SU-DHL-6 (cell line): ENCODE results near the gene KRT36.

Experiments
- H2AFZ ChIP-seq: fragments of 200-600 bp; sonication (generic); 2 replicates; pipeline ENCODE4 v1.6.1; 2014; ENCODE audit warnings: low read depth, mild to moderate bottlenecking, moderate library complexity, mixed read lengths, antibody characterized with exemption, low read length; ENCODE audit not compliant: severe bottlenecking
- H3F3A ChIP-seq: fragments of 200-600 bp; shearing (Covaris generic); 2 replicates; pipeline ENCODE4 v1.6.0; 2016; ENCODE audit warnings: antibody characterized with exemption, mild to moderate bottlenecking; ENCODE audit not compliant: insufficient read depth
- H3K27ac ChIP-seq: fragments of 200-600 bp; sonication (generic); 2 replicates; pipeline ENCODE4 v1.5.1; 2016; ENCODE audit warnings: low read depth, mild to moderate bottlenecking, low read length, moderate library complexity, mixed read lengths
- H3K27me3 ChIP-seq: fragments of 200-600 bp; sonication (generic), shearing (Covaris generic); 2 replicates; pipeline ENCODE4 v1.6.0; 2014; ENCODE audit warnings: mild to moderate bottlenecking, low read length
- H3K36me3 ChIP-seq: fragments of 200-600 bp; sonication (generic); 2 replicates; pipeline ENCODE4 v1.6.1; 2014; ENCODE audit warnings: mild to moderate bottlenecking, low read length, mixed read lengths
- H3K4me2 ChIP-seq: fragments of 300-600, 200-600 bp; shearing (Covaris generic), sonication (generic); 2 replicates; pipeline ENCODE4 v1.6.0; 2014; ENCODE audit warnings: low read length, low read depth, mild to moderate bottlenecking; ENCODE audit not compliant: poor library complexity, severe bottlenecking
- H3K4me3 ChIP-seq: fragments of 200-600 bp; sonication (generic); 2 replicates; pipeline ENCODE4 v1.5.1; 2014; ENCODE audit warnings: antibody characterized with exemption, low read length, mild to moderate bottlenecking, mixed read lengths; ENCODE audit not compliant: insufficient read depth, poor library complexity, severe bottlenecking
- H3K79me2 ChIP-seq: fragments of 200-600 bp; sonication (generic); 2 replicates; pipeline ENCODE4 v1.6.1; 2014; ENCODE audit warnings: mild to moderate bottlenecking, low read length, moderate library complexity; ENCODE audit not compliant: insufficient read depth
- H3K9ac ChIP-seq: fragments of 200-600 bp; sonication (generic); 2 replicates; pipeline ENCODE4 v1.7.0; 2014; ENCODE audit warnings: mild to moderate bottlenecking, low read length
- H3K9me2 ChIP-seq: fragments of 200-600 bp; sonication (generic); replicated peaks from 2 replicates; pipeline ENCODE4 v1.6.1; 2014; ENCODE audit warnings: low read length; ENCODE audit not compliant: insufficient read depth
- H3K9me3 ChIP-seq: fragments of 200-600 bp; sonication (generic); 2 replicates; pipeline ENCODE4 v1.6.1; 2014; ENCODE audit warnings: low read length, mixed read lengths; ENCODE audit not compliant: insufficient read depth
- H4K20me1 ChIP-seq: fragments of 200-600 bp; sonication (generic); 2 replicates; pipeline ENCODE4 v1.6.1; 2014; ENCODE audit warnings: low read depth, mild to moderate bottlenecking, antibody characterized with exemption, low read length, moderate library complexity, mixed read lengths
- EZH2phosphoT487 ChIP-seq: fragments of 200-600 bp; sonication (generic), shearing (Covaris generic); conservative IDR thresholded peaks from 2 replicates; pipeline ENCODE4 v1.6.1; 2018; ENCODE audit warnings: mild to moderate bottlenecking, antibody characterized with exemption, low read length, moderate library complexity, mixed read lengths
- TF ChIP-seq, protein P1 (sequence below): fragments of 200-600 bp; sonication (generic); IDR thresholded peaks from one replicate; pipeline ENCODE4 v1.5.1; 2017; ENCODE audit warnings: antibody characterized with exemption, mild to moderate bottlenecking, low read length, moderate library complexity; ENCODE audit not compliant: insufficient read depth, poor library complexity, severe bottlenecking

The KRT36 gene

DNA sequence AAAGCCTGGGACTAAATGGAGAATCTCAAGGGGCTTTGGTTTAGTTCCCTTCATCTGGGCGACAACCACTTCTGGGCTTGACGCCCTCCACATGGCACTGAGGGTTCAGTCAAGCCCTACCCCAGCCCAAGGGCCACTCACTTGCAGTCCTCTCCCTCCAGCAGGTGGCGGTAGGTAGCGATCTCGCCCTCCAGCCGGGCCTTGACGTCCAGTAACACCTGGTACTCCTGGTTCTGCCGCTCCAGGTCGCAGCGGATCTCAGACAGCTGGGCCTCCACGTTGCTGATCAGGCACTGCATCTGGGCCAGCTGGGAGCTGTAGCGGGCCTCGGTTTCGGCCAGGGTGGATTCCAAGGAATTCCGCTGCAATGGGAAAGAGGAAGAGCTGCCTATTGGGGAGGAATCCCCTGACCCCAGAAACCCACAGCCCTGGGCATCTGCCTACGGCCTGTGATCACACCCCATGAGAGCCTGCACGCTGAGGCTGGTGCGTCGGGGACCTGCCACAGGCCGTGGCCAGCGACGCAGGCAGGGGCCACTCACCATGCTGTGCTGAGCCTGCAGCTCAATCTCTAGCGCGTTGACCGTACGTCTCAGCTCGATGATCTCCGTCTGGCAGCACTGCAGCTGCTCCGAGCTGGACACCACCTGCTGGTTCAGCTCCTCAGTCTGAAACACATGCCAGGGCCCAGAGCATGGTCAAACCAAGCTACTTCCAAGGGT lies 2.7 kb downstream of the KRT36 start:
- H3F3A ChIP-seq, result no peaks in the 10 kb centered on the region
- no peak overlapping the region for H3K27ac ChIP-seq
- no peak overlapping the region for H3K4me3 ChIP-seq
- H3K9me2 ChIP-seq, result no peaks in the 10 kb centered on the region
- H3K4me2 ChIP-seq, result no peak overlapping the region
- TF ChIP-seq, protein P1, sequence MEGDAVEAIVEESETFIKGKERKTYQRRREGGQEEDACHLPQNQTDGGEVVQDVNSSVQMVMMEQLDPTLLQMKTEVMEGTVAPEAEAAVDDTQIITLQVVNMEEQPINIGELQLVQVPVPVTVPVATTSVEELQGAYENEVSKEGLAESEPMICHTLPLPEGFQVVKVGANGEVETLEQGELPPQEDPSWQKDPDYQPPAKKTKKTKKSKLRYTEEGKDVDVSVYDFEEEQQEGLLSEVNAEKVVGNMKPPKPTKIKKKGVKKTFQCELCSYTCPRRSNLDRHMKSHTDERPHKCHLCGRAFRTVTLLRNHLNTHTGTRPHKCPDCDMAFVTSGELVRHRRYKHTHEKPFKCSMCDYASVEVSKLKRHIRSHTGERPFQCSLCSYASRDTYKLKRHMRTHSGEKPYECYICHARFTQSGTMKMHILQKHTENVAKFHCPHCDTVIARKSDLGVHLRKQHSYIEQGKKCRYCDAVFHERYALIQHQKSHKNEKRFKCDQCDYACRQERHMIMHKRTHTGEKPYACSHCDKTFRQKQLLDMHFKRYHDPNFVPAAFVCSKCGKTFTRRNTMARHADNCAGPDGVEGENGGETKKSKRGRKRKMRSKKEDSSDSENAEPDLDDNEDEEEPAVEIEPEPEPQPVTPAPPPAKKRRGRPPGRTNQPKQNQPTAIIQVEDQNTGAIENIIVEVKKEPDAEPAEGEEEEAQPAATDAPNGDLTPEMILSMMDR, result peak; percentile 45
- TF ChIP-seq EZH2phosphoT487, result no peak
- no peaks in the 10 kb centered on the region for H3K27me3 ChIP-seq
- H3K9me3 ChIP-seq, result no peaks in the 10 kb centered on the region
- no peaks in the 10 kb centered on the region for H4K20me1 ChIP-seq
- H3K79me2 ChIP-seq, result no peaks in the 10 kb centered on the region
- H3K9ac ChIP-seq, result no peak overlapping the region
- no peak overlapping the region for H2AFZ ChIP-seq
- H3K36me3 ChIP-seq, result no peaks in the 10 kb centered on the region

DNA sequence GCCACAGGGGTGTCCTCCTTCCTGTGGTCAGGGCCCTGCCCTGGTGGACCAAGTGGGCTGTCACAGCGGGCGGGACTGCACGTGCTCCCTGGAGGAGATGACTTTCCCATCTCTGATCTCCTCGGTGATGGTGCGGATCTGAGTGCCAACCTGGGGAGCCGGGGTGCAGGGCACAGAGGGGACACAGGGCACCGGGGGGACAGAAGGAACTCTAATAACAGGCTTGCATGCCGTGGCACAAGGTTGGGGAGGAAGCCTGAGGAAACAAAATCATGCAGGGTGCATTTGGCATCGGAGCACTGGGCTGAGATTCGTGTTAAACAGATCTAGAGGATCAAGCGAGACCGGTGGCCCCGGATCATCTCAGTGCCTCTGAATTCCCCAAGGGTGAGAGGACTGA lies 3.4 kb downstream of the KRT36 start:
- Histone ChIP-seq H3K36me3 (no peaks in the 10 kb centered on the region), H4K20me1 (no peaks in the 10 kb centered on the region), H3K4me2 (no peak overlapping the region), H3K9me3 (no peaks in the 10 kb centered on the region), H3K9ac (no peak overlapping the region), H3K9me2 (no peaks in the 10 kb centered on the region), H3K4me3 (no peak overlapping the region), H3K79me2 (no peaks in the 10 kb centered on the region), H3K27me3 (no peaks in the 10 kb centered on the region), H3K27ac (no peak overlapping the region), H3F3A (no peaks in the 10 kb centered on the region), H2AFZ (no peak overlapping the region)
- TF ChIP-seq EZH2phosphoT487, result no peak
- TF ChIP-seq, protein P1, result no peak

DNA sequence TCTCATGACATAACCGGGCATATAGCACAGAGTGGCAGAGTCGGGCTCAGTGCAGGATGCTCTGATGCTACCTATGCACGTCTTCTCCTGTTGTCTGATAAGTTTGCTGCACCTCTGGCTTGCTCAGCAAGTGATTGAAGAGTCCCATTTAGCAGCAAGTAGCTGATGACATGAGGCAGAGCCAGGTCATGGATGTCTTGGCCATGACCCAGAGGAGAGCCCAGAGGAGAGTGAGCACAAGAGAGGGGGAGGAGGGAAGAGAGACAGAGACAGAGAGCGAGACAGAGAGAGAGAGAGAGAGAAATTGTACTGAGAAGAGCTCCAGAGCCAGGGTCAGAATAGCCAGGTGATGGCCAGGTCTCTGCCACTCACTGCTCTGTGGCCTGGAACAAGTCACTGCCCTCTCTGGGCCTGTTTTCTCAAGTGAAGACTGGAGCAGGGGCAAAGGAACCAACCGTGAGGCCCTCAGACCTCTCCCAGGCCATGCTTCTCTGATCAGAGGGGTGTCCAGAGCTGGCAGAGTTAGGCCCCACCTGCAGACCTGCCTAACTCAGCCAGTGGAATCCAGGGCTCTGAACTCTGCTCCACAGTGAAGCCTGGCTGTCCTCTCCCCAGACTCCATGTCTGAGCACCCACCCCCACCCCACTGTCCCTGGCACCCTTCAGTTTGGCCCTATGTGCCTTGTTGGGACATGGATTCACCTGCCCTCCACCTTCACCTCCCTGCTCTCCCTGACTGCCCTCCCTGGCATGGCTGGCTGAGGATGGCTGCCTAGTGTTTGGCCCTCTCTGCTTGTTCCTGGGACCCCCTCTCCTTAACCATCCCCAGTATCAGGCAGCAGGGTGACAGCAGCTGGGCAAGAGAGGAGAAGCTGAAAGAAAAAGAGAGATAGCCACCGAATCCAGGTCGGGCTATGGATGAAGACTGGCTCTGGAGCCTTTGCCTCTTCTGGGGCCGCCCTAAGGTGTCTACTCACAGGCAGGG lies 4.5 kb downstream of the KRT36 start:
- H3K4me2 ChIP-seq, result no peak overlapping the region
- no peaks in the 10 kb centered on the region for H3K36me3 ChIP-seq
- H3F3A ChIP-seq, result no peaks in the 10 kb centered on the region
- no peak overlapping the region for H3K27ac ChIP-seq
- no peak overlapping the region for H2AFZ ChIP-seq
- no peak overlapping the region for H3K4me3 ChIP-seq
- H3K9me2 ChIP-seq, result no peaks in the 10 kb centered on the region
- no peaks in the 10 kb centered on the region for H3K27me3 ChIP-seq
- no peak overlapping the region for H3K9ac ChIP-seq
- no peaks in the 10 kb centered on the region for H3K9me3 ChIP-seq
- H3K79me2 ChIP-seq, result no peaks in the 10 kb centered on the region
- H4K20me1 ChIP-seq, result no peaks in the 10 kb centered on the region
- TF ChIP-seq, protein P1, result no peak
